Measurements from ENCODE around the gene LDLRAD3.
"Not testable (repeated sequence)": the region's sequence is repeated elsewhere in the genome, so short reads cannot be mapped to it uniquely, and the experiment has no call there.

LDLRAD3 gene

GRCh38 chr11:35995681-35996271, 51.9 kb downstream of the LDLRAD3 start:
- no peak for DNase-seq (ENCODE audit: low read depth)

GRCh38 chr11:35997902-35998520, 54.1 kb downstream of the LDLRAD3 start:
- DNase-seq (ENCODE audit: low read depth), result no peak

- DNase-seq (ENCODE audit: low read depth), result no peak
Measured at GRCh38 chr11:35998634-35999033, 54.8 kb downstream of the LDLRAD3 start.

GRCh38 chr11:36000616-36001190, 56.8 kb downstream of the LDLRAD3 start:
- DNase-seq (ENCODE audit: low read depth), result no peak

GRCh38 chr11:36002196-36002595, 58.3 kb downstream of the LDLRAD3 start:
- DNase-seq (ENCODE audit: low read depth), result no peak

- DNase-seq (ENCODE audit: low read depth), result no peak
Measured at GRCh38 chr11:36002796-36003195, 58.9 kb downstream of the LDLRAD3 start.

GRCh38 chr11:36006556-36006955, 62.7 kb downstream of the LDLRAD3 start:
- DNase-seq (ENCODE audit: low read depth), result no peak

- no peak for DNase-seq (ENCODE audit: low read depth)
Measured at GRCh38 chr11:36007127-36007655, 63.3 kb downstream of the LDLRAD3 start.

- DNase-seq (ENCODE audit: low read depth), result no peak
Measured at GRCh38 chr11:36008584-36008983, 64.7 kb downstream of the LDLRAD3 start.

- DNase-seq (ENCODE audit: low read depth), result no peak
Measured at GRCh38 chr11:36009473-36009872, 65.6 kb downstream of the LDLRAD3 start.

GRCh38 chr11:36010010-36010740, 66.3 kb downstream of the LDLRAD3 start:
- DNase-seq (ENCODE audit: low read depth), result no peak

- DNase-seq (ENCODE audit: low read depth), result no peak
Measured at GRCh38 chr11:36011574-36011973, 67.7 kb downstream of the LDLRAD3 start.

GRCh38 chr11:36012455-36012854, 68.6 kb downstream of the LDLRAD3 start:
- no peak for DNase-seq (ENCODE audit: low read depth)

GRCh38 chr11:36012979-36013378, 69.1 kb downstream of the LDLRAD3 start:
- DNase-seq (ENCODE audit: low read depth), result no peak

- not testable (repeated sequence) for DNase-seq (ENCODE audit: low read depth)
Measured at GRCh38 chr11:36013446-36013845, 69.6 kb downstream of the LDLRAD3 start.

- DNase-seq (ENCODE audit: low read depth), result no peak
Measured at GRCh38 chr11:36013950-36014897, 70.4 kb downstream of the LDLRAD3 start.

- no peak for DNase-seq (ENCODE audit: low read depth)
Measured at GRCh38 chr11:36014898-36015665, 71.2 kb downstream of the LDLRAD3 start.

GRCh38 chr11:36015799-36016198, 71.9 kb downstream of the LDLRAD3 start:
- no peak for DNase-seq (ENCODE audit: low read depth)

- no peak for DNase-seq (ENCODE audit: low read depth)
Measured at GRCh38 chr11:36016263-36016662, 72.4 kb downstream of the LDLRAD3 start.

GRCh38 chr11:36016709-36017108, 72.8 kb downstream of the LDLRAD3 start:
- DNase-seq (ENCODE audit: low read depth), result no peak

Measured in activated T-helper 9 cell treated with anti-CD3 and anti-CD28 coated beads, Interleukin-2, amount 50 U/mL, for 16 hours (primary cell).